Measurements from ENCODE around the gene SMARCA1.

DNA sequence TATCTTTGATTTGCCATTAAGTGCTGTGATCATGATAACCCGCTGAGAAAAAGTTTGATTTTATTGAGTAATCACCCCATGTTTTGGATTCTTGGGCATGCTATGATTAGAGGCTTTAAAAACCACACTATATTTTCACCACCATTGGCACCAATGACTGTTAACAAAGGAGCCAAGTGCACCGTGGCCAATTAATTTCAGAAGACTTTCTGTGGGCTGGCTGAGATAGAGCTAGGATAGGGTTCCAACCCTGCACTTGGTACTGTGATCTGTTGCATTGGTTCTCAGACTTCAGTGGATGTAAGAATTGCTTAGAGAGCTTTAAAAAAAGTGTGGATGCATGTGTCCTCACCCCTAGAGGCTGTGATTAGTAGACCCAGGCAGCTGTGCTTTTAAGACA lies 49.1 kb upstream of the SMARCA1 start:
- no peak for TF ChIP-seq ELK1 (IDR thresholded peaks at IDR 0.05; ENCODE audit: borderline replicate concordance, low read depth, low read length)
- TF ChIP-seq, protein P1, sequence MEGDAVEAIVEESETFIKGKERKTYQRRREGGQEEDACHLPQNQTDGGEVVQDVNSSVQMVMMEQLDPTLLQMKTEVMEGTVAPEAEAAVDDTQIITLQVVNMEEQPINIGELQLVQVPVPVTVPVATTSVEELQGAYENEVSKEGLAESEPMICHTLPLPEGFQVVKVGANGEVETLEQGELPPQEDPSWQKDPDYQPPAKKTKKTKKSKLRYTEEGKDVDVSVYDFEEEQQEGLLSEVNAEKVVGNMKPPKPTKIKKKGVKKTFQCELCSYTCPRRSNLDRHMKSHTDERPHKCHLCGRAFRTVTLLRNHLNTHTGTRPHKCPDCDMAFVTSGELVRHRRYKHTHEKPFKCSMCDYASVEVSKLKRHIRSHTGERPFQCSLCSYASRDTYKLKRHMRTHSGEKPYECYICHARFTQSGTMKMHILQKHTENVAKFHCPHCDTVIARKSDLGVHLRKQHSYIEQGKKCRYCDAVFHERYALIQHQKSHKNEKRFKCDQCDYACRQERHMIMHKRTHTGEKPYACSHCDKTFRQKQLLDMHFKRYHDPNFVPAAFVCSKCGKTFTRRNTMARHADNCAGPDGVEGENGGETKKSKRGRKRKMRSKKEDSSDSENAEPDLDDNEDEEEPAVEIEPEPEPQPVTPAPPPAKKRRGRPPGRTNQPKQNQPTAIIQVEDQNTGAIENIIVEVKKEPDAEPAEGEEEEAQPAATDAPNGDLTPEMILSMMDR (conservative IDR thresholded peaks at IDR 0.05; ENCODE audit: low read depth, low read length) = no peak
- no peak for TF ChIP-seq USF2 (IDR thresholded peaks at IDR 0.05; ENCODE audit: low read depth, low read length)
- TF ChIP-seq MXI1 (IDR thresholded peaks at IDR 0.05; ENCODE audit: borderline replicate concordance, low read depth, low read length) = no peak
- TF ChIP-seq MAFK (IDR thresholded peaks at IDR 0.05; ENCODE audit: low read depth, low read length) = no peak
- TF ChIP-seq RFX5 (IDR thresholded peaks at IDR 0.05; ENCODE audit: low read depth, low read length) = no peak
- no peak for TF ChIP-seq POLR2A (IDR thresholded peaks at IDR 0.05; ENCODE audit: low read depth, low read length)
- TF ChIP-seq RAD21 (IDR thresholded peaks at IDR 0.05; ENCODE audit: low read length) = no peak
- TF ChIP-seq NFE2L2 (IDR thresholded peaks at IDR 0.05; ENCODE audit: low read depth, low read length) = no peak
- TF ChIP-seq CEBPB (IDR thresholded peaks at IDR 0.05; ENCODE audit: low read depth, low read length) = no peak
- no peak for TF ChIP-seq RCOR1 (IDR thresholded peaks at IDR 0.05; ENCODE audit: insufficient replicate concordance, low read length)

Data from IMR-90 (cell line).